Mucosa of descending colon (tissue), 3 donors: ENCODE data around the gene MERTK. TPM values are rescaled to one million over a fixed set of nuclear protein-coding genes. Genes with fewer than 3 reads are reported as not detected.
"Not testable (repeated sequence)": the region's sequence is repeated elsewhere in the genome, so short reads cannot be mapped to it uniquely, and the experiment has no call there.

Experiments
- ATAC-seq: fragments of 200-7000 bp; cut with Tn5 transposase; one replicate; pipeline ENCODE4 v1.9.1; 2020; ENCODE audit warnings: mild to moderate bottlenecking, moderate library complexity
- DNase-seq, 3 donors: peaks; one replicate each; pipeline ENCODE4 v3.0.0-alpha.2; 2020
- H3K36me3 ChIP-seq: fragments of 200-600 bp; one replicate; pipeline ENCODE4 v1.8.0; 2021; ENCODE audit warnings: low read depth, mild to moderate bottlenecking
- H3K4me1 ChIP-seq: fragments of 200-600 bp; one replicate; pipeline ENCODE4 v1.8.0; 2021; ENCODE audit warnings: low read depth, mild to moderate bottlenecking
- H3K4me3 ChIP-seq: fragments of 200-600 bp; one replicate; pipeline ENCODE4 v1.8.0; 2021; ENCODE audit warnings: mild to moderate bottlenecking
- H3K9me3 ChIP-seq: fragments of 200-600 bp; one replicate; pipeline ENCODE4 v1.8.0; 2021; ENCODE audit warnings: mild to moderate bottlenecking
- intact Hi-C, 2 donors: fragments of 100-400 bp; cut with DNase I in 1 of 2; cut with micrococcal nuclease in 1 of 2; formaldehyde crosslinking; loops; one replicate each; pipeline versions ENCODE4 v1.11.0 to v1.11.1; 2022; cut with DNase I, micrococcal nuclease
- long read RNA-seq, 2 donors: library from polyadenylated mRNA; unstranded; transcript quantifications; one replicate each; pipeline ENCODE4 v2.0.0, GENCODE V29; 2019 to 2021
- total RNA-seq, 3 donors: library from RNA; stranded (reverse); fragmentation: NEBNext Ultra II Directional in 2 of 3; extraction: Animal tissue kit (Norgen Biotek cat#: 25700) in 2 of 3; gene quantifications; one replicate each; pipeline versions ENCODE4 v1.2.1 to v1.2.4, GENCODE V29; 2021 to 2023
- TF ChIP-seq, protein P1 (sequence below): fragments of 200-600 bp; IDR thresholded peaks from one replicate; pipeline ENCODE4 v1.8.0; 2022; ENCODE audit warnings: antibody characterized with exemption, mild to moderate bottlenecking
- donor health status: DM: no; HTN: no; CAD: no; lungs with moderate emphysema.
- donor health status: DM: no; HTN: no; CAD: no.
- donor health status: DM: no; HTN: yes; CAD: no.

Gene MERTK
- 10 to 100 TPM in 2 of 3 donors, 1 to 10 TPM in 1; 9.3 to 17.2 (median 13.7) TPM for total RNA-seq
- long read RNA-seq, donor 1, partial matches to known transcripts: 1 of 8 reads
- long read RNA-seq, donor 1, other reads (novel, unspliced or antisense): 6 of 8 reads
- long read RNA-seq, donor 2, partial matches to known transcripts: 0 of 2 reads
- long read RNA-seq, donor 2, other reads (novel, unspliced or antisense): 1 of 2 reads

GRCh38 chr2:111897924-111898702 lies at the start of gene MERTK:
Gene MERTK (plus strand): TSS chr2:111898607. CDS start chr2:111898736, 129 bp downstream.
- H3K4me1 ChIP-seq: peaks cover 6% of the 10 kb centered on the region
- ATAC-seq (peak; percentile 89), DNase-seq (peak; percentile 75 to 86 (median 83))
- peak within 1 kb of the TSS; percentile 60 for H3K4me3 ChIP-seq
- H3K9me3 ChIP-seq: no peaks in the 10 kb centered on the region
- intact Hi-C loops: loop anchor here (5.0 kb wide), 1 partner anchor 149 kb away; no protein-coding TSS in a partner anchor
- H3K36me3 ChIP-seq: no peaks in the 10 kb centered on the region
- TF ChIP-seq, protein P1, sequence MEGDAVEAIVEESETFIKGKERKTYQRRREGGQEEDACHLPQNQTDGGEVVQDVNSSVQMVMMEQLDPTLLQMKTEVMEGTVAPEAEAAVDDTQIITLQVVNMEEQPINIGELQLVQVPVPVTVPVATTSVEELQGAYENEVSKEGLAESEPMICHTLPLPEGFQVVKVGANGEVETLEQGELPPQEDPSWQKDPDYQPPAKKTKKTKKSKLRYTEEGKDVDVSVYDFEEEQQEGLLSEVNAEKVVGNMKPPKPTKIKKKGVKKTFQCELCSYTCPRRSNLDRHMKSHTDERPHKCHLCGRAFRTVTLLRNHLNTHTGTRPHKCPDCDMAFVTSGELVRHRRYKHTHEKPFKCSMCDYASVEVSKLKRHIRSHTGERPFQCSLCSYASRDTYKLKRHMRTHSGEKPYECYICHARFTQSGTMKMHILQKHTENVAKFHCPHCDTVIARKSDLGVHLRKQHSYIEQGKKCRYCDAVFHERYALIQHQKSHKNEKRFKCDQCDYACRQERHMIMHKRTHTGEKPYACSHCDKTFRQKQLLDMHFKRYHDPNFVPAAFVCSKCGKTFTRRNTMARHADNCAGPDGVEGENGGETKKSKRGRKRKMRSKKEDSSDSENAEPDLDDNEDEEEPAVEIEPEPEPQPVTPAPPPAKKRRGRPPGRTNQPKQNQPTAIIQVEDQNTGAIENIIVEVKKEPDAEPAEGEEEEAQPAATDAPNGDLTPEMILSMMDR: no peak

GRCh38 chr2:111850646-111851045 lies 47.8 kb upstream of the MERTK start:
- H3K4me1 ChIP-seq, H3K36me3 ChIP-seq, H3K4me3 ChIP-seq, intact Hi-C loops, H3K9me3 ChIP-seq: not testable (repeated sequence)
- ATAC-seq (peak; percentile 65), DNase-seq (peak in 1 of 3 donors; percentile 59)

DNA sequence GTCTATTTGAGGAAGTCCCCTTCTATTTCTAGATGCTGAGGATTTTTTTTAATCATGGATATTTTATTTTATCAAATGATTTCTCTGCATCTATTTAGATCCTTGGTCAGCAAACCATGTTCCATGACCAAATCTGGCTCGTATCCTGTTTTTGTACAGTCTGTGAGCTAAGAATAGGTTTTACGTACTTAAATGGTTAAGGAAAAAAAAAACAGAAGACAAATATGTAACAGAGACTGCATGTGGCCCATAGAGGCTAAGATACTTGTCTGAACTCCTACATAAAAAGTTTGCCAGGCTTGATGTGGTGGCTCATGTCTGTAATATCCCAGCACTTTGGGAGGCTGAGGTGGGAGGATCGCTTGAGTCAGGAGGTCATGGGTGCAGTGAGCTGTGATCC lies 45.9 kb upstream of the MERTK start:
- H3K36me3 ChIP-seq, H3K9me3 ChIP-seq, ATAC-seq, intact Hi-C loops, DNase-seq, H3K4me3 ChIP-seq, H3K4me1 ChIP-seq: not testable (repeated sequence)

DNA sequence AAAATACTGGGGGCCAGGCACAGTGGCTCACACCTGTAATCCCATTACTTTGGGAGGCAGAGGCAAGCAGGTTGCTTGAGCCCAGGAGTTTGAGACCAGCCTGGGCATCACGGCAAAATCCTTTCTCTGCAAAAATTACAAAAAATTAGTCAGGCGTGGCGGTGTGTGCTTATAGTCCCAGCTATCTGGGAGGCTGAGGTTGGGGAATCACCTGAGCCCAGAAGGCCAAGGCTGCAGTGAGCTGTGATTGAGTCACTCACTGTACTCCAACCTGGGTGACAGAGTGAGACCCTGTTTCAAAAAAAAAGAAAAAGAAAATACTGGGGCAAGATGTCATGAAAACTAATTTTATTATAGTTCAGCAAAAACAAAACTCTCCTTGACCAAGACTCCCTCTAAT lies 38.4 kb upstream of the MERTK start:
- ATAC-seq, H3K4me1 ChIP-seq, H3K9me3 ChIP-seq, H3K36me3 ChIP-seq, H3K4me3 ChIP-seq, DNase-seq, intact Hi-C loops: not testable (repeated sequence)

DNA sequence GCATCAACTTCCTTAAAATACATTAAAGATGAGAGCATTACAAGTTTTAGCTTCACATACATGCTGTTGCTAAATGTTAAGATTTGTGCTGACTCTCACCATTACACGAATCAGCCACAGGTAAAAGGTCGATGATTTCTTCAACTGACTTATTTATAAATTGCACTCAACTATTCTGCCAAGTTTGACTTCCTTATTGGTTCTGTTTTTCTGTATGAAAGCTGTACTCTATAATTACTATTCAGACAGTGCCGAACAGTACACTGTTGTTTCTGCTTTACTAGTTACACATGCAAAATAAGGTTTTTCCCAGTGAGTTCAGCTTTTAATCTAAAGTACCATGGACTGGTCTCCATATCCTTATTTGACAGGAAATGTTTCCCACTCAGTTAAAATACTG lies 33.3 kb upstream of the MERTK start:
- DNase-seq, H3K4me3 ChIP-seq, intact Hi-C loops, H3K36me3 ChIP-seq, H3K9me3 ChIP-seq, H3K4me1 ChIP-seq: not testable (repeated sequence)
- peak; percentile 20 for ATAC-seq

GRCh38 chr2:111872806-111873205 lies 25.6 kb upstream of the MERTK start:
- ATAC-seq, H3K4me3 ChIP-seq, intact Hi-C loops, DNase-seq, H3K36me3 ChIP-seq, H3K9me3 ChIP-seq, H3K4me1 ChIP-seq: not testable (repeated sequence)

GRCh38 chr2:111883661-111884591 lies 14.5 kb upstream of the MERTK start, which contains the start of gene ANAPC1:
Gene ANAPC1 (minus strand): TSS chr2:111884193. CDS start chr2:111880825, 3,368 bp downstream.
- ATAC-seq: peak; percentile 97
- no peaks in the 10 kb centered on the region for H3K36me3 ChIP-seq
- H3K4me1 ChIP-seq: peaks cover 12% of the 10 kb centered on the region
- TF ChIP-seq, protein P1: no peak
- intact Hi-C loops: loop anchor here in 1 of 2 donors (5.0 kb wide), 1 partner anchor 163 kb away; no protein-coding TSS in a partner anchor
- H3K4me3 ChIP-seq: peak within 1 kb of the TSS; percentile 79
- peak; percentile 89 to 90 (median 90) for DNase-seq
- H3K9me3 ChIP-seq: no peaks in the 10 kb centered on the region
